ENCODE data around the gene GRK6. TPM values are rescaled to one million over a fixed set of nuclear protein-coding genes. Genes with fewer than 3 reads are reported as not detected.

The GRK6 gene
- total RNA-seq, 1 experiment from 2014 or later = 75.2 TPM

DNA sequence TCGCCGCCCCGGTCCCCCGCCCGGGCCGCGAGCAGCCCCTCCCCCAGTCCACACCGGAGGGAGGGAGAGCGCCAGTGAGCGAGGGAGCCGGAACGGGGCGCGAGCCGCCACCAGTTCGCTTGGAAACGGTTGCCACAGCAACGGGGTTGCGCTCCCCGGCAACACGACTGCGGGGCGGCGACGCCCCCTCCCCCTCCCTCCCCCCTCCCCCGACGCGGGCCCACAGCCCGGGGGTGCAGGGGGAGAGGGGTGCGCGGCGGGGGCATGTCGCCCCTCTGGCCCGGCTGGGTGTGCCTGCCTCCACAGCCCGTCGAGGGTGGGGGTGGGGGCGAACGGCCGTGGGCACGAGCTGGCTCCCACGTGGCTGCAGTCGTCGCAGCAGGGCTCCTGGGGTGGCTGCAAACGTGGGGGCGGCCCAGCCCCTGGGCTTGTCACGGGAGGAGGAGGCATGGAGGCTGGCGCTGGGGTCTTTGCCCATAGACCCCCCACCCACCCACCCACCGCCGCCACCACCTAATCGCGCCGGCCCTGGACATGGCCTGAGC, 20.7 kb downstream of the GRK6 start:
- Histone ChIP-seq H3K4me2 (ENCODE audit: insufficient read depth, insufficient read length, low read length) (peak overlapping the region; percentile 66), H3T11ph (ENCODE audit: low read length) (no peak overlapping the region), H2BK120ac (ENCODE audit: low read depth, low read length, poor library complexity, severe bottlenecking) (no peak overlapping the region), H3K9me3 (ENCODE audit: control insufficient read depth, low read depth, low read length) (no peaks in the 10 kb centered on the region), H4K91ac (ENCODE audit: insufficient read length, low read depth, low read length) (no peak overlapping the region), H2AFZ (ENCODE audit: low read length) (no peak overlapping the region), H2BK15ac (ENCODE audit: low read depth, low read length) (no peak overlapping the region), H2BK20ac (ENCODE audit: low read depth, low read length, poor library complexity, severe bottlenecking) (no peak overlapping the region), H3K14ac (ENCODE audit: insufficient read depth, low read length) (peak overlapping the region; percentile 81; the same call in 1 of the 2 replicates), H2BK5ac (ENCODE audit: insufficient read length, low read length) (no peak overlapping the region), H3K56ac (ENCODE audit: insufficient read length, low read depth, low read length) (no peak overlapping the region), H3K79me2 (ENCODE audit: insufficient read depth, low read length) (no peaks in the 10 kb centered on the region), H3K9ac (ENCODE audit: extremely low read depth, insufficient read length, low read length) (no peak overlapping the region), H3K27ac (ENCODE audit: insufficient read length, low read depth, low read length) (no peak overlapping the region), H3K27me3 (ENCODE audit: insufficient read depth, low read length) (no peaks in the 10 kb centered on the region; the same call in 1 of the 2 replicates), H2BK12ac (ENCODE audit: insufficient read length, low read depth, low read length) (no peak overlapping the region), H4K20me1 (ENCODE audit: control insufficient read depth, insufficient read depth, insufficient read length) (no peaks in the 10 kb centered on the region), H4K5ac (ENCODE audit: insufficient read length, low read depth, low read length) (no peak overlapping the region), H3K4ac (ENCODE audit: low read depth, low read length) (no peak overlapping the region; the same call in 1 of the 2 replicates), H3K4me1 (ENCODE audit: insufficient read depth, low read length) (no peaks in the 10 kb centered on the region; the same call in 1 of the 2 replicates), H3K18ac (ENCODE audit: insufficient read length, low read depth, low read length) (peak overlapping the region; percentile 80), H3K23me2 (ENCODE audit: insufficient read length, low read depth, low read length, poor library complexity, severe bottlenecking) (peaks cover 7% of the 10 kb centered on the region), H4K8ac (replicated peaks; ENCODE audit: insufficient read length, low read depth, low read length) (no peak overlapping the region), H2AK5ac (ENCODE audit: insufficient read length, low read length) (no peak overlapping the region), H3K79me1 (ENCODE audit: insufficient read depth, low read depth, low read length, poor library complexity, severe bottlenecking) (no peaks in the 10 kb centered on the region), H3K23ac (ENCODE audit: insufficient read length, low read depth, low read length) (no peak overlapping the region)
- peak; percentile 76 for DNase-seq
- no CpG with 5 or more reads among the region's 52 CpGs for WGBS (ENCODE audit: extremely low coverage, insufficient read length, low lambda C conversion rate)
- Mint-ChIP-seq H3K4me1 (peaks cover 43 to 47% of the 10 kb centered on the region in 2 experiments), H3K27me3 (ENCODE audit: low read depth) (peaks cover 35% of the 10 kb centered on the region), H3K9me3 (no peaks in the 10 kb centered on the region), H3K27ac (no peak overlapping the region), H3K36me3 (ENCODE audit: insufficient read depth in 1 of 3, low read depth in 3 of 3) (peaks cover 0 to 13% (median 4%) of the 10 kb centered on the region in 3 experiments; a peak in 5 of 7 replicates), H3K4me3 (peak overlapping the region; percentile 65 to 68; a peak in 4 of 5 replicates)
- TF ChIP-seq, protein P1, sequence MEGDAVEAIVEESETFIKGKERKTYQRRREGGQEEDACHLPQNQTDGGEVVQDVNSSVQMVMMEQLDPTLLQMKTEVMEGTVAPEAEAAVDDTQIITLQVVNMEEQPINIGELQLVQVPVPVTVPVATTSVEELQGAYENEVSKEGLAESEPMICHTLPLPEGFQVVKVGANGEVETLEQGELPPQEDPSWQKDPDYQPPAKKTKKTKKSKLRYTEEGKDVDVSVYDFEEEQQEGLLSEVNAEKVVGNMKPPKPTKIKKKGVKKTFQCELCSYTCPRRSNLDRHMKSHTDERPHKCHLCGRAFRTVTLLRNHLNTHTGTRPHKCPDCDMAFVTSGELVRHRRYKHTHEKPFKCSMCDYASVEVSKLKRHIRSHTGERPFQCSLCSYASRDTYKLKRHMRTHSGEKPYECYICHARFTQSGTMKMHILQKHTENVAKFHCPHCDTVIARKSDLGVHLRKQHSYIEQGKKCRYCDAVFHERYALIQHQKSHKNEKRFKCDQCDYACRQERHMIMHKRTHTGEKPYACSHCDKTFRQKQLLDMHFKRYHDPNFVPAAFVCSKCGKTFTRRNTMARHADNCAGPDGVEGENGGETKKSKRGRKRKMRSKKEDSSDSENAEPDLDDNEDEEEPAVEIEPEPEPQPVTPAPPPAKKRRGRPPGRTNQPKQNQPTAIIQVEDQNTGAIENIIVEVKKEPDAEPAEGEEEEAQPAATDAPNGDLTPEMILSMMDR (conservative IDR thresholded peaks at IDR 0.05) = no peak
